Spleen (tissue), 7 donors: ENCODE measurements around the gene ADAM23.

ENCODE experiments used
- POLR2A ChIP-seq, 3 donors: fragments of 450-650 bp; IDR thresholded peaks; one replicate each; pipeline ENCODE4 v1.5.1; 2017; ENCODE audit warnings: antibody characterized with exemption in 3 of 3, mild to moderate bottlenecking in 1 of 3
- TF ChIP-seq, protein P1 (sequence below), 11 experiments: fragments of 200-600 bp in 7 of 11; fragments of 450-650 bp in 4 of 11; sonication (generic) in 4 of 11; IDR thresholded peaks in 8 of 11; conservative IDR thresholded peaks in 3 of 11; 1 replicate in 7 of 11; 2 replicates in 4 of 11; pipeline versions ENCODE4 v1.4.0 to v1.8.0; 2016 to 2021; ENCODE audit warnings: antibody characterized with exemption in 11 of 11, inconsistent platforms in 4 of 11, mild to moderate bottlenecking in 1 of 11
- donor health status: DM: no; HTN: no; CAD: no; lungs with moderate emphysema.
- donor health status: DM: no; HTN: no; CAD: no.
- donor health status: DM: no; HTN: no; CAD: no.

- no peak for TF ChIP-seq POLR2A (IDR thresholded peaks at IDR 0.05)
- TF ChIP-seq, protein P1, sequence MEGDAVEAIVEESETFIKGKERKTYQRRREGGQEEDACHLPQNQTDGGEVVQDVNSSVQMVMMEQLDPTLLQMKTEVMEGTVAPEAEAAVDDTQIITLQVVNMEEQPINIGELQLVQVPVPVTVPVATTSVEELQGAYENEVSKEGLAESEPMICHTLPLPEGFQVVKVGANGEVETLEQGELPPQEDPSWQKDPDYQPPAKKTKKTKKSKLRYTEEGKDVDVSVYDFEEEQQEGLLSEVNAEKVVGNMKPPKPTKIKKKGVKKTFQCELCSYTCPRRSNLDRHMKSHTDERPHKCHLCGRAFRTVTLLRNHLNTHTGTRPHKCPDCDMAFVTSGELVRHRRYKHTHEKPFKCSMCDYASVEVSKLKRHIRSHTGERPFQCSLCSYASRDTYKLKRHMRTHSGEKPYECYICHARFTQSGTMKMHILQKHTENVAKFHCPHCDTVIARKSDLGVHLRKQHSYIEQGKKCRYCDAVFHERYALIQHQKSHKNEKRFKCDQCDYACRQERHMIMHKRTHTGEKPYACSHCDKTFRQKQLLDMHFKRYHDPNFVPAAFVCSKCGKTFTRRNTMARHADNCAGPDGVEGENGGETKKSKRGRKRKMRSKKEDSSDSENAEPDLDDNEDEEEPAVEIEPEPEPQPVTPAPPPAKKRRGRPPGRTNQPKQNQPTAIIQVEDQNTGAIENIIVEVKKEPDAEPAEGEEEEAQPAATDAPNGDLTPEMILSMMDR (IDR thresholded peaks at IDR 0.05 in 8 of 11, conservative IDR thresholded peaks at IDR 0.05 in 3 of 11): no peak
Observed at GRCh38 chr2:206530727-206531126, 87.4 kb downstream of the ADAM23 start.
